SJSA1 (cell line): ENCODE results near the gene ACOXL. TPM values are rescaled to one million over a fixed set of nuclear protein-coding genes. Genes with fewer than 3 reads are reported as not detected.
"Not testable (repeated sequence)": the region's sequence is repeated elsewhere in the genome, so short reads cannot be mapped to it uniquely, and the experiment has no call there.

Experiments used
- DNase-seq, 2 experiments: peaks; one replicate each; pipeline ENCODE4 v3.0.0-alpha.2; 2015 to 2020; ENCODE audit warnings: low spot score in 2 of 2, low read depth in 1 of 2
- H3K27ac ChIP-seq: fragments of 250-450 bp; sonication (Bioruptor Pico); 2 replicates; pipeline ENCODE4 v1.5.1; 2020; ENCODE audit warnings: mild to moderate bottlenecking, moderate library complexity
- H3K27me3 ChIP-seq: fragments of 250-450 bp; sonication (Bioruptor Pico); replicated peaks from 2 replicates; pipeline ENCODE4 v1.5.1; 2020; ENCODE audit warnings: mild to moderate bottlenecking, moderate library complexity
- H3K36me3 ChIP-seq: fragments of 250-450 bp; sonication (Bioruptor Pico); 2 replicates; pipeline ENCODE4 v1.5.1; 2020; ENCODE audit warnings: mild to moderate bottlenecking
- H3K4me1 ChIP-seq: fragments of 250-450 bp; sonication (Bioruptor Pico); replicated peaks from 2 replicates; pipeline ENCODE4 v1.6.1; 2021; ENCODE audit warnings: mild to moderate bottlenecking
- H3K4me3 ChIP-seq: fragments of 250-450 bp; sonication (Bioruptor Pico); 2 replicates; pipeline ENCODE4 v1.5.1; 2020; ENCODE audit warnings: mild to moderate bottlenecking
- H3K9me3 ChIP-seq: fragments of 250-450 bp; sonication (Bioruptor Pico); replicated peaks from 2 replicates; pipeline ENCODE4 v1.5.1; 2020; ENCODE audit warnings: mild to moderate bottlenecking
- total RNA-seq: library from RNA; depleted of rRNA; stranded (reverse); fragments of >200 nt; shearing (Covaris generic); gene quantifications from 2 replicates; pipeline ENCODE4 v1.2.3, GENCODE V29; 2014

ACOXL gene
- total RNA-seq, 1 experiment from 2014 or later = not detected

DNA sequence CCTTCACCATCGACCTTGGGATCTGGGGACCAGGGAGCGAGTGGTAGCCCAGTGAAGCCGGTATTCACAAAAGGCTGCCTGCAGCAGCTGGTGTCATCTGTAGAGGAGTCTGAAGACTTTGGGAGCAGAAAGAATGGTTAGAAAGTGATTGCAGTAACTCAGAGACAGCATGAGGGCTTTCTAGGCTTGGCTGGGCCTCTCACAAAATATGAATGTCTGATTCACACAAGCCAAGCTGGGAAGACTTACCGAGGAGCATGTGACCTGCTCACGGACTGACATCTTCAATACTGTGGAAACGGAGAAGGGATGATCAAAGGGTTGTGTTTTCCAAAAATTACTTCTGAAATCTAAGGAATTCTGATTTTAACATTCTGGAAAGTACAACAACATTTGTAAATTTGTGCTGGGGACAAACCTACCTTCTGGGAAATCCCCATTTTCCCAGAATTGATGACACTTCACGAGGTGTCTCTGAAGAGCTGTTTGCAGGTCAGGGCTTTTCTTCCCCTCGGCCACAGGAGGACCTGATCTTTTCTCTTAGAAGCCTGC, 111.7 kb downstream of the ACOXL start:
- peaks cover 33% of the 10 kb centered on the region for H3K27me3 ChIP-seq
- no peaks in the 10 kb centered on the region for H3K4me1 ChIP-seq
- H3K4me3 ChIP-seq = no peak overlapping the region
- H3K27ac ChIP-seq = no peak overlapping the region
- H3K9me3 ChIP-seq = no peaks in the 10 kb centered on the region
- H3K36me3 ChIP-seq = no peaks in the 10 kb centered on the region
- no peak for DNase-seq

DNA sequence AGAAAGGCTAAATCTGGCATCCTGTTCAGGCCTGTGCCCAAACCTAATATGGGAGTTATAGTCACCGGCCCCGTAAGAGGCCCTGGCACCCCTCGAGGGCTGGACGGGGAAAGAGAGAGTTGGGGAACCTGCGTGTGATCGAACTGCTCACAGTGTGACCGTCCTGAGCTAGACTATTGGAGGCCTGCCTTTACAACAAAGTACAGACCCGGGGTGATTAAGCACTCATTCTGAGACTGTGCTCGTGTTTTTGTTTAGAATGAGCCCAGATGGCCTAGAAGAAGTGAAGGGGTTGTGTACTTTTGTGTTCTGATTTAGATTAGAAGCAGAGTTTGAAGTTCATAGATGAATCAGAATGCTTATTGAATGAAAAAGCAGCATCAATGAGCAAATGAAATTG, 115.3 kb downstream of the ACOXL start:
- Histone ChIP-seq H3K4me3 (no peak overlapping the region), H3K4me1 (no peaks in the 10 kb centered on the region), H3K27ac (no peak overlapping the region), H3K36me3 (no peaks in the 10 kb centered on the region), H3K27me3 (peaks cover 24% of the 10 kb centered on the region), H3K9me3 (no peaks in the 10 kb centered on the region)
- no peak for DNase-seq

- DNase-seq = no peak
- peaks cover 21% of the 10 kb centered on the region for H3K27me3 ChIP-seq
- H3K27ac ChIP-seq = no peak overlapping the region
- H3K36me3 ChIP-seq = no peaks in the 10 kb centered on the region
- no peaks in the 10 kb centered on the region for H3K9me3 ChIP-seq
- no peak overlapping the region for H3K4me3 ChIP-seq
- H3K4me1 ChIP-seq = no peaks in the 10 kb centered on the region
Observed at GRCh38 chr2:110848071-110848470, 115.7 kb downstream of the ACOXL start.

DNA sequence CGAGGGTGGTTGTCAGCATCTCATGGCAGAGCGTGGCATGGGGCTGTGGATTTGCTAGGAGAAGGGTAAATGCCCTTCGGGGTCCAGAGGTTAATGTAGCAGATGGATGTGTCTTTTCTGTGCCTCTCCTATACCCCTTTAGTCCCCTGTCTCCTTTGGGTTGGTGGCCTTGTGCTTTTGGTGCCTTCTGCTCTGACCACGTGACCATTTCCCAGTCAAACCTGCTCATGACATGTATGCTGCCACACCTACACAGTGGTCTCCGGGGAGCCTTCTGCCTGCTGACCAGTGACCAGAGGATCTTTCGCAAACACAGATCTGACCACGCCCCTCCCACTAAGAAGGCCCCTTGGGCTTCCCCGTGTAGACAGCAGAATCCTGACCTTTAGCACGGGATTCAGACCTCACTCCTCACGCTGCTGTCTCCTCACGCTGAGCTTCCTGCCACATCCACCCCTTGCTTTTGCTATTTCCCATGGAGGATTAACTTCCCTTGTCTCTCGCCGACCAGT, 116.2 kb downstream of the ACOXL start:
- Histone ChIP-seq H3K4me1 (no peaks in the 10 kb centered on the region), H3K27me3 (peaks cover 21% of the 10 kb centered on the region), H3K4me3 (no peak overlapping the region), H3K36me3 (no peaks in the 10 kb centered on the region), H3K27ac (no peak overlapping the region), H3K9me3 (no peaks in the 10 kb centered on the region)
- DNase-seq = no peak

GRCh38 chr2:110851531-110851930, 119.2 kb downstream of the ACOXL start:
- H3K27me3 ChIP-seq = peaks cover 22% of the 10 kb centered on the region; the same call in 1 of the 2 replicates

DNA sequence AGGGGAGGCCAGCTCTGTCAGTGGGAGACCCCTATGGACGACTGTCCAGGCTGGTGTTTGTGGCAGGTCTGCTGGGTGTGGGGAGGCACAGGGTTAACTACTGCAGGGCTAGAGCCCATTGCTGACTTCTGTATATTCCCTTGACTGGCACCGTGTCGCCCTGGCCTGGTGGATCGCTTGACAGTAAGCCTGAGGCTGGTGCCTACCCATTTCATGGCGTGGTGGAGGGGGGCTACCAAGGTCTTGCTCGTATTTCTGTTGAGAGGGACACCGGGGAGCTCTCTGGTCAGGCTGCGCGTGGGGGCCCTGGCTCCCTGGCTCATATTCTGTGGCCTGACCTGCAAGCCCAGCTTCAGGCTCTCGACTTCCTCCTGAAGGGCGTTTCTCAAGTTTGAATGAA, 119.7 kb downstream of the ACOXL start:
- H3K9me3 ChIP-seq = no peaks in the 10 kb centered on the region
- no peaks in the 10 kb centered on the region for H3K36me3 ChIP-seq
- no peak overlapping the region for H3K27ac ChIP-seq
- DNase-seq = no peak
- peaks cover 22% of the 10 kb centered on the region; the same call in 1 of the 2 replicates for H3K27me3 ChIP-seq
- H3K4me3 ChIP-seq = no peak overlapping the region
- H3K4me1 ChIP-seq = no peaks in the 10 kb centered on the region

More at GRCh38 chr2:110851531-110851930, 119.2 kb downstream of the ACOXL start:
- Histone ChIP-seq H3K4me3 (no peak overlapping the region), H3K36me3 (no peaks in the 10 kb centered on the region), H3K4me1 (no peaks in the 10 kb centered on the region), H3K27ac (no peak overlapping the region), H3K9me3 (no peaks in the 10 kb centered on the region)
- no peak for DNase-seq

DNA sequence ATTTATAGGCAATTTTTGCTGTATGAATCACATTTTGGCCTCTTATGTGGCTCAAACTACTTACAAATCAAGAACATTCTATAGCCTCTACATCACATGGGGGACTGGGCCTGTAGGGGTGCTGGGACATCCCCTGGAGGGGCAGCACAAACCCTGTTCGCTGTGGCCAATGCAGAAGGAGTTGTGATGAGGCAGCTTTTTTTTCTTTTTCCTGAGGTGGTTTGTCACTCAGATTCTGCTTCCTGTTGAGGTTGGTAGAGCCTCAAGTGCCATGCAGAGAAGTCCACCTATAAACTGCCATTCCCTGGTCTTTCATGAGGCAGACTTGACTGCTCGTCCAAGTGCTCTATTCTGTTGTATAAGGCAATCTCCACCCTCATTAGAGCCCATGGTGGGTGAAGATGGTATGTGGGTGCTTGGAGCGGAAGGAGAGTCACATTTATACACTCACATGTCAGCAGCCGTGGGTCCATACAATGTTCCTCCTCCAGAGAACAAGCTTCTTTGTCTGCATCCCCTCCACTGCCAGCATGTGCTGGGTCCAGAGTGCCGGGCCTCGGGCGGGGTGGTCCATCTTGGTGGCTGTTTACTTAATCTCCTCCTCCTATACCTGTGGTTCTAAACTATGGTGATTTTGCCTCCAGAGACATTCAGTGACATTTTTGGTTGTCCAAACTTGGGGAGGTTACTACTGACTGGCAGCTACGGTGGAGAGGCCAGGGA, 120.3 kb downstream of the ACOXL start:
- no peak for DNase-seq
- Histone ChIP-seq H3K27me3 (peaks cover 22% of the 10 kb centered on the region), H3K4me1 (no peaks in the 10 kb centered on the region), H3K9me3 (no peaks in the 10 kb centered on the region), H3K4me3 (no peak overlapping the region), H3K27ac (no peak overlapping the region), H3K36me3 (no peaks in the 10 kb centered on the region)

DNA sequence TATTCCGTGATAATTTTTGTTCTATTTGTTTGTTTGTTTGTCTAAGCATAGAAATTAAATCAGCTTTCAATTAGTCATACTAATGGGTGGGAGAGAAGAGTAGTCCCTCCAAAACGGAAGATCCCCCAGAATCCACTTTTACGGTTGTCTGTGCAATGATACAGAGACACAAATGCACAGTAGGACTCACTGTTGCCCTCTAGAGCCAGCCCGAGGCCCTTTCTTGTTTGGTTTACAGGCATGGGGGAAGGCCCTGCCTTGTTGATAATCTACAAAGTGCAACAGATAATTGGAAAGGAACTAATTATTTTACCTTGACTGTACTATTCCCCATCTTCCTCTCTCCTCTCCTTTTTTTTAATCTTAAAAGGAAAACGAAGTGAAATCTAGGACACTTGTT, 121.1 kb downstream of the ACOXL start:
- no peaks in the 10 kb centered on the region for H3K4me1 ChIP-seq
- H3K27me3 ChIP-seq = peaks cover 22% of the 10 kb centered on the region
- no peaks in the 10 kb centered on the region for H3K9me3 ChIP-seq
- H3K4me3 ChIP-seq = no peak overlapping the region
- H3K36me3 ChIP-seq = no peaks in the 10 kb centered on the region
- H3K27ac ChIP-seq = no peak overlapping the region
- DNase-seq = peak in 1 of 2 experiments; percentile 16

GRCh38 chr2:110853948-110854347, 121.6 kb downstream of the ACOXL start:
- Histone ChIP-seq H3K4me1 (no peaks in the 10 kb centered on the region), H3K36me3 (no peaks in the 10 kb centered on the region), H3K4me3 (no peak overlapping the region), H3K27ac (no peak overlapping the region), H3K9me3 (no peaks in the 10 kb centered on the region), H3K27me3 (peaks cover 26% of the 10 kb centered on the region)
- no peak for DNase-seq

GRCh38 chr2:110854355-110855081, 122.1 kb downstream of the ACOXL start:
- H3K9me3 ChIP-seq = no peaks in the 10 kb centered on the region
- H3K4me1 ChIP-seq = no peaks in the 10 kb centered on the region
- DNase-seq = no peak
- H3K4me3 ChIP-seq = no peak overlapping the region
- no peak overlapping the region for H3K27ac ChIP-seq
- H3K36me3 ChIP-seq = no peaks in the 10 kb centered on the region
- peaks cover 26% of the 10 kb centered on the region for H3K27me3 ChIP-seq

DNA sequence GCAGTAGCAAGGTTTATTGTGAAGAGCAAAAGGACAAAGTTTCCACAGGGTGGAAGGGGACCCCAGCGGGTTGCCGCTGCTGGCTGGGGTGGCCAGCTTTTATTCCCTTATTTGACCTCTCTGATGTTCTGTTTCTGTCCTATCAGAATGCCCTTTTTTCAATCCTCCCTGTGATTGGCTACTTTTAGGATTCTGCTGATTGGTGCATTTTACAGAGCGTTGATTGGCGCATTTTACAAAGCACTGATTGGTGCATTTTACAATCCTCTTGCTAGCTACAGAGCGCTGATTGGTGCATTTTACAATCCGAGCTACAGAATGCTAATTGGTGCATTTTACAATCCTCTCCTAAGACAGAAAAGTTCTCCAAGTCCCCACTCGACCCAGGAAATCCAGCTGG, 123.5 kb downstream of the ACOXL start:
- not testable (repeated sequence) for DNase-seq, H3K27ac ChIP-seq, H3K9me3 ChIP-seq, H3K4me1 ChIP-seq, H3K36me3 ChIP-seq, H3K4me3 ChIP-seq
- peaks cover 35% of the 10 kb centered on the region for H3K27me3 ChIP-seq

GRCh38 chr2:110858135-110858725, 125.9 kb downstream of the ACOXL start:
- H3K36me3 ChIP-seq = no peaks in the 10 kb centered on the region
- H3K4me1 ChIP-seq = no peaks in the 10 kb centered on the region
- 0 out of 2 replicates have a peak, but pooled peaks cover 2% of the 10 kb centered on the region for H3K9me3 ChIP-seq
- H3K27ac ChIP-seq = no peak overlapping the region
- DNase-seq = no peak
- H3K4me3 ChIP-seq = no peak overlapping the region
- peaks cover 45% of the 10 kb centered on the region for H3K27me3 ChIP-seq

DNA sequence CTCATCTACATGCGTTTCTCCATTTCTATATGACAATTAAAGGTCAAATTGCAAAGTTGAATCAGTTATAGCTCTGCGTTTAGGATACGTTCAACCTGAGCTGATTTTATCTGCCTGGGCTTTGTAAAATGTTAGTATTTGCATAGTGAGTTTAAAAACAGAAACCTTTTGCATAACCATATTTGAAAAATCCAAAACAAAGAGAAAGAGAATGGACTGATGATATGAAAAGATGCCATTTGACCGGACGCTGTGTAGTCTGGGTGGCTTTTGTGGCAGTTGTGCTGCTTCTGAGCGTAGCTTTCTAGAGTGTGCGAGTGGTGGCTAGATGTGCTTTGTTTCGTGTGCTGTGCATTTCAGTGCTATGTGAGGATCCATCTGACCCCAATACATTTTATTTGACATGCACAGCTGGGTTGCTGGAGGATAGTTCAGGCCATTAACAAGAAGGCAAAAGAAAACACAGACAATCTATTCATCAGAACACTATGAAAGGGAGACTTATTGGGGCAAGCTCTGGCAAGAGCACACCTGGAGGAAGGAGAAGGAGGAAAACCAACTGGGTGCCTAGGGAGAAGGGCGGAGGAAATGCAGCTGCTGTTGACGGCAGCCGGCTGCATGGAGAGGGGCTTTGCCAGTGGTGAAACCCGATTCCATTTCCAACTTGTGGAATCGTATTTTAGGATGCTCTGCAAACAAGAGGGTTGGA, 126.8 kb downstream of the ACOXL start:
- DNase-seq = no peak
- Histone ChIP-seq H3K27me3 (peaks cover 45% of the 10 kb centered on the region), H3K4me3 (no peak overlapping the region), H3K27ac (no peak overlapping the region), H3K36me3 (no peaks in the 10 kb centered on the region), H3K4me1 (no peaks in the 10 kb centered on the region), H3K9me3 (0 out of 2 replicates have a peak, but pooled peaks cover 2% of the 10 kb centered on the region)
